Stimulated activated CD4-positive, alpha-beta T cell treated with anti-CD3 and anti-CD28 coated beads, Interleukin-4, amount 100 ng/mL, for 4 hours (primary cell): ENCODE measurements around the gene VPS8.
"Not testable (repeated sequence)": the region's sequence is repeated elsewhere in the genome, so short reads cannot be mapped to it uniquely, and the experiment has no call there.

Source experiments
- DNase-seq, 2 experiments: peaks; one replicate each; pipeline ENCODE4 v3.0.0-alpha.2; 2020

The VPS8 gene

DNA sequence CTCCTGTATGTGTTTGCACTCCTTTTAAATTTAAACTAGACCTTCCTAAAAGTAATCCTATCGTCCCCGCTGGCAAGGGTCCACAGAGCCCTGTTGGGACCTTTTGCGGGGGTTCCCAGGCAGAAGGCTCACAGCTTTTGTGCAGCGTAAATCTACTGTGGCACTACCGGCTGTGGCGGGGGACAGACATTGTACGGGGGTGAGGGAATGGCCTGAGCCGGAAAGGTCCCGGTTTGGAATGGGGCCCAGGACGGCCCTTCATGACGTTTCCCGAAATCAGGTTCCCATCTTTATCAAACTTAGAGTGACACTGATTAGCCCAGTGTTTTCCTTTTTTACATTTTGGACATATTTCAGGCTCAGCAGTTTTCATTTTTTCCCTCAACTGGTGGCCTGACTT lies 205.6 kb downstream of the VPS8 start:
- DNase-seq, result not testable (repeated sequence)

DNA sequence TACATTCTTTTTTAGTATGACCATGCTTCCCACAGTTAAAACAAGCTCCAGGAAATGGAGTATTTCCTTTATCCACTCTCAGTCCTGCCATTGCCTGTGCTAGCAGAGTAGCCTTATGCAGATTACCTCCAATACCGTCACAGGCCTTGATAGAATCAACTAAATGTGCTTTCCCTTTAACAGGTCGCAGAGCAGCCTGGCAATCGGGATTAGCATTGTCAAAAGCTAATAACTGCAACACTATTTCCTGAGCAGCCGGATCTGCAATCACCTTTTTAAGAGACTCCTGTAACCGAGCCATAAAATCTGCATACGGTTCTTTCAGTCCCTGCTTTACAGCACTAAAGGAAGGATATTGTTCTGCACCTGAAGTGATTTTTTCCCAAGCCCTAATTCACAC lies 206.0 kb downstream of the VPS8 start:
- DNase-seq, result not testable (repeated sequence)

DNA sequence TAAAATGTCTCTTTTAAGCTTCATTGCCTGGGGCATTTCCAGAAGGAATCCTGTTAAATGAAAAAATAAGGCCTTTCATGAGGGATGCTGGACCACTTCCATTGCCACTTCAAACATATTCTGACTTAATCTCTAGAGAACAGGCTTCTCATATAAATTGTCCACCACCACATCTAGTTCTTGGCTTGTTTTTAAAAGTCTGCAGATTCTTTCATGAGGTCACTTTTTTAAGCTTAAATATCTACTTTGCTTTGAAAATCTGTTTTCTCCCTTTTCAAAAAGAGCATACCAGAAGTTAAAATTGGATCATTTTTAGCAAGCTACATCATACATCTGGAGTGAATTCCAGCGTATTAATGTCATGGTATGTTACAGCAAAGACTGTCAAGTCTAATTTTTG lies 209.3 kb downstream of the VPS8 start:
- no peak for DNase-seq

DNA sequence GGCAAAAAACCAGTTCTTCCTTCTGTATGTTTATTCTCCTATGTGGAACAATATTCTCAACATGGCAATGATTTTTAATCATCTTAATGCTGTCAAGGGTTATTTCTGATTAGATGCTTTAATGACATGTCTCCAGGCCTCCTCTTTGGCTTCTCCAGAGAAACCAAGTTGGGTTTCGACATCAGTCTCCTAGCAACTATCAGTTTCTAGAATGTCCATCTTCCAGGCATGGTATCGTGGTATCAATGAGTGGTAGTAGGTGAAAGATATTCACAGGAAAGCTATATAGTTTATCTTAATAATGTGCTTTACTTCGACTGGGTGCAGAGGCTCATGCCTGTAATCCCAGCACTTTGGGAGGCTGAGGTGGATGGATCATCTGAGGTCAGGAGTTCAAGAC lies 212.4 kb downstream of the VPS8 start:
- no peak for DNase-seq

DNA sequence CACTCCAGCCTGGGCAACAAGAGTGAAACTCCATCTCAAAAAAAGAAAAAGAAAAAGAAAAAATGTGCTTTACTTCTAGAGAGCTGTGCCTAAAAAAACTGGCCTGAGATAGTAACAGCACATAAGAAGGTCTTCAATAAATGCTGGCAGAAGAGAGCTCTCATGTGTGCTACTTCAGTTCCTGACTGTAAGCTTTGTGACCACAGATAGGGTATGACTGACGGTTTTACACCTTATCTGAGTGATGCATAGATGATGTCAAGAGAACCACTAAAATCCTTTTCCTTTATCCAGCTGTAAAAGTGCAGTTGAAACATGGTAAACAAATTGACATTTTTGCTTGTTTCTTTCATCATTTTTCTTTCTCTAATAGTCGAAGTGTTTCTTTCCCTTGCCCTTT lies 213.0 kb downstream of the VPS8 start:
- DNase-seq, result no peak

DNA sequence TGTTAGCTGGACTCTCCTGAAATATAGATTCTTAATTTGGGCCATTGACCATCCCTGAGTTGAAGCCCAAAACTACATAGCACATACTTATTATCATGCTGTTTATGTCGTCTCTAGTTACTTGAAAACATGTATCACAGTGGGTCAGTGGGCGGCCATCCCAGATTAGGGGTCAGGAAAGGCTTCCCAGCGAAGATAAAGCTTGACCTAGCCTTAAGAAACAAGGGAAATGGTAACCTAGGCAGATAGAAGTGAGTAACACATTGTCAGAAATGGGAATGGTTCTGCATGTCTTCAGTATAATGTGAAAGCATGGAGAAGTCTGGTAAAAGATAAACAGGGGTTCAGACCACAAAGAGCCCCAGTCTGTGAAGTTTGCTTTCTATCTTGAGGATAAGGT lies 216.2 kb downstream of the VPS8 start:
- DNase-seq, result no peak

DNA sequence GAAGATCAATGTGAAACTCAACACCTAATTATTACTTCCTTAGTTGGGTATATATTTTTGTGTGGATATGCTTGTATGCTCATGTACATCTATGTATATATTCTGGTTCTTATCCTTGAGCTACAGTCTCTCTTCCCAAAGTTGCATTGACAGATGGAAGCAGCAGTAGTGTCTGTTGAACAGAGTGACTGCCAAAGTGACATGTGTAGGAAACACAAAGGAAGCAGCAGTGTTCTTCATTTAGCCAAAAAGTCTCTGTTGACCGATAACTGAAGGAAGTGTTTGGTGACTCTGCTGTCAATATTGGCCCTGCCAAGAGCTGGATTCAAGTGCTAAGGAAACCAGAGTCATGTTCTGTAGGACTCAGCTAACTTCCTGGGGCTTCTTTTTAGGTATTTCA lies 217.1 kb downstream of the VPS8 start:
- no peak for DNase-seq

DNA sequence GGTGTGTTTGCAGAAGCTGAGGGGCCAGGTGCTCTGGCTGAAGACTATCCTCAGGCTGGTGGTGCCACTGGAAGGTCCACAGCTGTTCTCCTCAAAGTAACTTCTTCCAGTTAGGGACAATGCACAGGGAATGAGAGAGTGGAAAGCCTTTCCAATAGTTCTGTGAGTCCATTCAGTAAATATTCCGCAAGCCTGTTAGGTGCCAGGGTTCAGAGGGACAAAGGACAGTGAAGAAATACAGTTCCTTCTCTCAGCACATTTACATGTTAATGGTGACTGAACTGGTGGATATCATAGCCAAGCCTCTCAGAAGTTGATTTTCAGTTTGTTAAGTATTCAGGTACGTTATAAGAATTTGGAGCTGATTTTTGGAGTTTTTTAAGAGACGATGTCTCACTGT lies 218.4 kb downstream of the VPS8 start:
- no peak for DNase-seq

DNA sequence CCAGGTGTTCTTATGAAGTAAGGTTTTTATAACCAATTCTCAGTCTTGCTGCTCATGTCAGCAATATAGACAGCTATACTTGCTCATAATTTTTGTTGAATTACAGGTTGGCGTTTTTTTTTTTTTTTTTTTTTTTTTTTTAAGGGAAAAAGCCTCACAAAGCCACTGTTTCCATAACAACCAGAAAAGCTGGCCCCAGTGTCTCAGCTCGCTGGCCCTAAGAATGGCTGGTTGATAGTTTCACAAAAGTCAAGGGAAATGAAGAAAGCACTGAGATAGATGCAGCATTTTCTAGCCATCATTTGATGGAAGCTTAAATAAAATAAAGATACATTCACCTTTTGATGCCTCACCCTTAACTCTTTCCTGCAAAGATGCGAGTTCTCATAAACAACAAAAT lies 219.0 kb downstream of the VPS8 start:
- DNase-seq, result no peak

DNA sequence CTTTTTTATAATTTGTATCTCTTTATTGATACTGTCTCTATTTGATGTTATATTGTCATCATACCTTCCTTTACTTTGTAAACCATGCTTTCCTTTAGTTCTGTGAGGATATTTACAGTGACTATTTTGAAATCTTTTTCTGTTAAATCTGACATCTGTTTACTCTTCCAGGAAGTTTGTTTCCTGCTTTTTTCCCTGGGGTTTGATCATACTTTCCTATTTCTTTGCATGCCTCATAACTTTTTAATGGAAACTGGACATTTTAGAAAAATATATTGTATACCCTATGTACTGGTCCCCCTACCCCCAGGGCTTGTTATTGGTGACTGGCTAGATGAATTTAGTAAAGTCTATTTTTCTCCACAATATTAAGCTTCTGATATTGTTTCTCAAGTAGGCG lies 225.8 kb downstream of the VPS8 start:
- no peak for DNase-seq

DNA sequence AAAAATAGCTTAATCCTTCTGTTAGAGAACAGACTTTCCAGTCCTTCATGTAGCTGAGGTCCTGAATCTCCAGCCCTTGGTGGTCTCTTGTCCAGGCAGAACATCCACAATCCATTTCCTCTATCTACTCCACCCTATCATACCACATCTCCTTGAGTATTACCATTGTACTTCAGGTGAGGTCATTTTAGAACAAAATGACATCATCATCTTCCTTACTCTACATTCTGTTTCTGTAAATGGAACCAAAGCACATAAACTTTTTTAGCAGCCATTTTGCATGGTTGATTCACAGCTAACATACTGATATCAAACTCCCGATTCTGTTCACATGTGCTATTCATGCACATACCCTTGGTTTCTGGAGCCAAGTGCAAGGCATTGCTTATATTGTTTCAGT lies 228.5 kb downstream of the VPS8 start:
- no peak for DNase-seq

DNA sequence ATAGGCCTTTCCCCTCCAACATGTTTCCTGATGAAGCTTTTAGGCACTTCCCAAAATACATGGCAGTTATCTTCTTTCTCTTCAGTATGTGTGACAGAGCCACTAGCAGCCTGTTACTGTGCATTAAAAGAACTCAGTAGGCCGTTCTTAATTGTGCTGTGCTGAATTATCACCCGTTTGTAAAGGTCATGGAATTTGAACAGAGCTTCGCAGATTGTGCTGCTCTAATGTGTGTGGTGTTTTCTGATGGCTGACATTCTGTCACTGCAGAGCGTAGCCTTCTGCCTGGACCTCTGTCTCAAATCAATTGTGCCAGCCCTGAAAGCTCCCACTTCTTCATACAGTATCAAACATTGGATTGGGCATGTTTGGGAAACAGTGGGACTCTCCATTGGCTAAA lies 229.6 kb downstream of the VPS8 start:
- no peak for DNase-seq

DNA sequence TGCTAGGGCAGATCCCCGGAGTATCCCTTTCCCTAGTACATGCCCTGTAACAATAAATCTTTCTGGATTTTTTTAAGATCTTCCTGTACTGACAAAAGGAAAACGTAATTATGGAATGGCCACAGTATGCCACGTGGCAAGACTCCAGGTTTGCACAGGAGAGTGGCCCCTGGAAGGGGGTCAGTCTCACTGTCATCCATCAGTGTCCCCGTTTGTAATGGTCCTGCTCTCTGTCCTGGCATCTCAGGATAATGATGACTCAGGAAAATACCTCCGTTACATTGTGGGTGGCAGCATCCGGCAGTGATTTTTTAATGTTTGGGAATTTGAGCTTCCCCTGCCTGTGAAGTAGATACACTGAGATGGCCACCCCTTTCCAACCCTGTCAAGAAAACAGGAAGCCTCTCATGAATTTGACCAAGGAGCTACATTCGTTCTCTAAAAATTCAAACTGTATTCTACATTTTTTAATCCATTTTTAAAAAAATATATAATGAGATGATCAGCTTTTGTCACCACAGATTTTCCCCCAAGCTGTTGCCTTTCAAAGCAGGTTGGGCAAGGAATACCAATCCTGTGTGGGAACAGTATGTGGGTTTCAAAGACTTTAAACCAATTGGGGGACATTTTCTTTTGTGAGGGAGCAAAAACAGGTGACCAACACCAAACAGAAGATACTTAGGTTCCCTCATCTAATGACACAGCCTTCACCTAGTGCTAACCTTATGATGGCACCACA lies 230.5 kb downstream of the VPS8 start:
- DNase-seq, result no peak

DNA sequence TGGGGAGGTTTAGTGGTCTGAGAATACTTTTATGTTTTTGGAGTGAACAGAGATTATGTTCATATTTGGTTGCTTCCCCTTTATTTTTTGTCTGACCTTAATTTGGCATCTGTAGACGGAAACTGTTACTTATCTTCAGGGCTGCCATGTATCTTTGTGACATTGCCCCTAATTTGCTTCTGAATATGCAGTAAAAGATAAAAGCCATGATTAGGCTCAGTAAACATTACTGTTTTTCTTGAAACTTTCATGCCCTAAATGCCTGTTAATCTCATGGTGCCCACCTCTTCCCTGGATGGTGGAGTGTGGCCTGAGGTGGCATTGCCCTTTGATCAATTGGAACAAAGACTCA lies 234.2 kb downstream of the VPS8 start:
- no peak for DNase-seq

DNA sequence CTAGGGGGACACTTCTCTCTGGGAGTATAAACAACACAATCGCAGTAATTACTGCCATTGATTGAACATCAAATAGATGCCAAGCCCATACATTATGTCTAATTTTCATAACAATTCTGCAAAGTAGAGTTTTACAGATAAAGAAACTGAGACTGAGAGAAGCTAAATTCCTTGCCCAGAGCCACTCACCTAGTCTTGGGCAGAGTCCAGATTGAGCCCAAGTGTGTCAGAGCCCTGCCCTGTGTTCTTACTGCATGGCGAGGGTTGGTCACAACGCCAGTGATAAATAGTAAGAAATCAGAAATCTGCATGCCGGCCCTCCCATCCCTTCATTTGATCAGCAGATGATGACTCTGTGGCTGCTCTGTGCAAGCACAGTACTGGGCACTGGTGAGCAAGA lies 234.6 kb downstream of the VPS8 start:
- no peak for DNase-seq

DNA sequence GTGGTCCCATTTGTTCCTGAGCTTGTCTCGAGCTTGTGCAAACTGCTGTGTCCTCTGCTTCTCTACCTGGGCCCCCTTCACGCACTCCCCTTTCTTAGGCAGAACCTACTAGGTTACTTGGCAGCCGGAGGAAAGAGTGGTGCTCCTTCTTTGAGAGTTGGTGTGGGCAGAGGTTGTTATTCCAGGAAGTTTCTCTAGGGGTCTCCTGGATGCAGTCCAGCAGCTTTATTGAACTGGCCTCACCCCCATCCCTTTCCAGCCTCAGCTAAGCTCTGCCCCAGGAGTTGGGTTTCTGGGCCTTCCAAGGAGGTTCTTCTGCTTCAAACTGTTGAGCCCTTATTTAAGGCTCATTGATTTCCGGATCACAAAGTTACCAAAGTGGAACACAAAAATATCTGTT lies 237.7 kb downstream of the VPS8 start:
- DNase-seq, result no peak

DNA sequence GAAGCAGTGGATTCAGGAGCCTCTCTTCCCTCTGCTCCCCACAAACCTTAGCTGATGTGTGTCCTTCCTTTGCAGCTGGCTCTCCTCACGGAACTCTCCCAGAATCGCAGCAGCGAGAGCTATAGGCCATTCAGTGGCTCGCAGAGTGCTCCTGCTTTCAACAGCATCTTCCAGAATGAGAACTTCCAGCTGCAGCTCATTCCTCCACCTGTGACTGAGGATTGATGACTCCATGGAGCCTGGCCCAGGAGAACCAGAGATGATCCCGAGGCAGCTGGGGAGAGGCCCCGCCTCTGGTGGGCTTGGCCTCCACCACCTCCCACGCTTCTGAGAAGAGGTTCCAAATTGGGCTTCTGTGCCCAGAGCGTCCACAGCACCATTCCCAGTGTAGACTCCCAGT lies 239.8 kb downstream of the VPS8 start:
- no peak for DNase-seq

DNA sequence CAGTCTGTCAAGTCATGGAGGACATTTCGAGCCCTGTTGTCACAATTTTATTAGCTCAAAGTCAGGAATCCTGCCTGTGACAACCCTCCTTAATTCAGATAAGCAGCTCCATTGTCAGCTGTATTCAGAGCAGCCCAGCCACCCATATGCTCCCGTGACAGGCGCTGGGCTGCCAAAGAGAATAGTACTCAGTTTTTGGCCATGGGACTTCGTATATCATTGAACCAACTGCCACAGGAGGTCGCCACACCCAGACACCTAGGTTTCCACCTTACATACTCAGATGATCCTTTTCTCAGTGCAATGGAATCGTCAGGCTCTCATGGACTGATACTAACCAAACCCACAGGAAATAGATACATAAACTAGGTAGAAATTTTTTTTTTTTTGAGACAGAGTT lies 240.7 kb downstream of the VPS8 start:
- no peak for DNase-seq

DNA sequence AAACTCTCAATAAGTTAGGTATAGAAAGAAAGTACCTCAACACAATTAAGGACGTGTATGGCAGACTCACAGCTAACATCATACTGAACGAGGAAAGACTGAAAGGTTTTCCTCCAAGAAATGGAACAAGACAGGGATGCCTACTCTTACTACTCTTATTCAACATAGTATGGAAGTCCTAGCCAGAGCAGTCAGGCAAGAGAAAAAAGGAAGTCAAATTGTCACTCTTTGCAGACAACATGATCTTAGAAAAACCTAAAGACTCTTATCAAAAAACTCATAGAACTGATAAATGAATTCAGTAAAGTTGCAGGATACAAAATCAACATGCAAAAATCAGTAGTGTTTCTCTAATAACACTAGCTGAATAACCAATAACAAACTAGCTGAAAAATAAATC lies 244.9 kb downstream of the VPS8 start:
- no peak for DNase-seq

DNA sequence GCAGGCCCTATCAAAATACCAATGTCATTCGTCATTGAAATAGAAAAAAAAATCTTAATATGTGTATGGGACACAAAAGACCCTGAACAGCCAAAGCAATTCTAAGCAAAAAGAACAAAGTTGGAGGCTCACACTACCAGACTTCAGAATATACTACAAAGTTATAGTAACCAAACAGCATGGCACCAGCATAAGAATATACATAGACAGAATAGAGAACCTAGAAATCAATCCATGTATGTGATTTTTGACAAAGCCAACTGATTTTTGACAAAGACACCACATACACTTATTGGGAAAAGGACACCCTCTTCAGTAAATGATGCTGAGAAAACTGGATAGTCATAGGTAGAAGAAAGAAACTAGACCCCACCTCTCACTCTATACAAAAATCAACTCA lies 245.9 kb downstream of the VPS8 start:
- no peak for DNase-seq

DNA sequence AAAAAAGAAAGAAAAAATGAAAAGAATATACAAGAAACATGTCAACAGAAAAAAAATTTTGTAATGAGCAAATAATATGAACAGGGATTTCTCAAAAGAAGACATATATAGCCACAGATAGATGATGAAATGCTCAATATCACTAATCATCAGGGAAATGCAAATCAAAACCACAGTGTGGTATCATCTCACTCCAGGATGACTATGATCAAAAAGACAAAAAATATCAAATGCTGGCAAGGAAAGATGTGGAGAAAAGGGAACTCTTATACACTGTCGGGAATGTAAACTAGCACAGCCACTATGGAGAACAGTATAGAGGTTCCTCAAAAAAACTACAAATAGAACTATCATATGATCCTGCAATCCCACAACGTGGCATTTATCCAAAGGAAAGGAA lies 246.8 kb downstream of the VPS8 start:
- no peak for DNase-seq

DNA sequence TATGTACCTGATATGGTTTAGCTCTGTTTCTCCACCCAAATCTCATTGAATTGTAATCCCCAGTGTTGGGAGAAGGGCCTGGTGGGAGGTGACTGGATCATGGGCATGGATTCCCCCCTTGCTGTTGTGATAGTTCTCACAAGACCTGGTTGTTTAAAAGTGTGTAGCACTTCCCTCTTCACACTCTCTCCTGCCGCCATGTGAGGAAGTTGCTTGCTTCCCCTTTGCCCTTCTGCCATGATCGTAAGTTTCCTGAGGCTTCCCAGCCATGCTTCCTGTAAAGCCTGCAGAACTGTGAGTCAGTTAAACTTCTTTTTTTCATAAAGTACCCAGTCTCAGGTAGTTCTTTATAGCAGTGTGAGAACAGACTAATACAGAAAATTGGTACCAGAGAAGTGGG lies 247.8 kb downstream of the VPS8 start:
- no peak for DNase-seq

DNA sequence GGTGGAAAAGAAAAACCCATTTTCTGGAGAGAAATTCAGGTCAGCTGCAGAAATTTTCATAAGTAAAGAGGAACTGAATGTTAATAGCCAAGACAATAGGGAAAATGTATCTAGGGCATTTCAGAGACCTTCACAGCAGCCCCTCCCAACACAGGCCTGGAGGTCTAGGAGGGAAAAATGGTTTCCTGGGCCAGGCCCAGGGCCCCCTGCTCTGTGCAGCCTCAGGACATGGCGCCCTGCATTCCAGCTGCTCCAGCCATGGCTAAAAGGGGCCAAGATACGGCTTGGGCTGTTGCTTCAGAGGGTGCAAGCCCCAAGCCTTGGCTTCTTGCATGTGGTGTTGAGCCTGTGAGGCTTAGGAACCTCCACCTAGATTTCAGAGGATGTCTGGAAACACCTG lies 248.7 kb downstream of the VPS8 start:
- no peak for DNase-seq

DNA sequence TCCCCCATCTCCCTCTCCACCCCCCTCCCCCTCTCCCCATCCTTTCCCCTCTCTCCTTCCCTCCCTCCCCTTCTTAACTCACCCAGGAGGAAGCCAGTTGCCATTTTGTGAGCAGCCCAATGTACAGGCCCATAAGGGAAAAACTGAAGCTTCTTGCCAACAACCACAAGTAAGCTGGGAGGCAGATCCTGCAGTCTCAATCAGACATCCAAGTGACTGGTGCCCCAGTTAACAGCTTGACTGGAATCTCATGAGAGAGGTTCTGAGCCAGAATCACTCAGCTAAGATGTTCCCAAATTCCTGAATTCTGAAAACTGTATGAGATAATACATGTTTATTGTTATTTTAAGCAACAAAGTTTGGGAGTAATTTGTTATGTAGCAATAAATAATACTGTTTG lies 250.2 kb downstream of the VPS8 start:
- DNase-seq, result no peak

DNA sequence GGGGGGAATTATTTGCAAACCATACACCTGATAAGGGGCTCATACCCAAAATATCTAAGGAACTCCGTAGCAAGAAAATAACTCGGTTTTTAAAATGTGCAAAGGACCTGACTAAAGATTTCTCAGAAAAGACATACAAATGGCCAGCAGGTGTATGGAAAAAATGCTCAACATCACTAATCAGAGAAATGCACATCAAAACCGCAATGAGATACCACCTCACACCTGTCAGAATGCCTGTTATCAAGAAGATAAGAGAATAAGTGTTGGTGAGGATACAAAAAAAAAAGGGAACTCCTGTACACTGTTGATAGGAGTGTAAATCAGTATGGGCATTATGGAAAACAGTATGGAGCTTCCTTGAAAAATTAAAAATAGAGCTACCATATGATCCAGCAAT lies 251.5 kb downstream of the VPS8 start:
- no peak for DNase-seq

DNA sequence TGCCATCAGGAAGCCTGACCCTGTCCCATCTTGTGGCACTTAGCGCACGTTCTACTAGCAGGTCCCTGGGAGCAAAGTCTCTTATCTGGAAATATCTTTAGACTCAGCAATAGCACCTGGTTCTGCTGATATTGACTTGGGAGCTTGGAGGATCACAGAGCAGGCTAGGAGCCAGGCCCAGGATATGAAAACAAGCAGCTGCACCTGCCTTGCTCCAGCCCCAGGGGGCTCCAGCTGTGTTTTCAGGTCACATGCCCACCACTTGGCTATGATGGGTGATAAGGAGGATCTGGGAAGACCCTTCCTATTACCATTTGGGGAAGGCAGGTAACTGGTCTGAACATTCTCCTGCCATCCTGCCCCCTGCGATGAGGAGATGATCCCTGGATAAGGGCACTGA lies 253.1 kb downstream of the VPS8 start:
- no peak for DNase-seq
